Panc1 (cell line): Measurements from ENCODE around the gene PCNT. TPM values are rescaled to one million over a fixed set of nuclear protein-coding genes. Genes with fewer than 3 reads are reported as not detected.

Experiments
- ATAC-seq: fragments of 200-7000 bp; cut with Tn5 transposase; 2 replicates; pipeline ENCODE4 v1.9.1; 2020; ENCODE audit warnings: mild to moderate bottlenecking, moderate library complexity
- BruUV-seq: library from RNA; stranded (reverse); fragments of 400-500 nt; replicated peaks from 2 replicates; lab custom pipeline; 2021; lab: Mats Ljungman, UMichigan
- CTCF ChIA-PET: fragments of 300-600 bp; sonication (Branson Sonifier 250); formaldehyde crosslinking; loops from one replicate; lab custom pipeline; 2022; ENCODE audit warnings: antibody characterized with exemption; lab: Charles Lee
- POLR2A ChIA-PET: fragments of 300-600 bp; sonication (Branson Sonifier 250); formaldehyde crosslinking; loops from one replicate; lab custom pipeline; 2022; ENCODE audit warnings: antibody characterized with exemption; lab: Charles Lee
- DNase-seq: peaks from one replicate; pipeline ENCODE4 v3.0.0-alpha.2; 2010; ENCODE audit warnings: low read depth, low spot score
- H3K27ac ChIP-seq: 2 replicates; pipeline ENCODE4 v1.5.1; 2011; ENCODE audit warnings: mild to moderate bottlenecking, low read length, inconsistent platforms
- H3K27me3 ChIP-seq: fragments of 200-500 bp; sonication (Bioruptor generic); 2 replicates; pipeline ENCODE4 v1.6.0; 2014; ENCODE audit warnings: low read length, inconsistent platforms; ENCODE audit not compliant: control insufficient read depth, insufficient read depth
- H3K36me3 ChIP-seq: fragments of 200-500 bp; sonication (Bioruptor generic); 2 replicates; pipeline ENCODE4 v1.5.1; 2014; ENCODE audit warnings: inconsistent platforms, mild to moderate bottlenecking, low read length, moderate library complexity; ENCODE audit not compliant: control insufficient read depth, insufficient read depth
- H3K4me1 ChIP-seq: 2 replicates; pipeline ENCODE4 v1.5.1; 2011; ENCODE audit warnings: inconsistent platforms, mild to moderate bottlenecking, low read length, moderate library complexity; ENCODE audit not compliant: control insufficient read depth, insufficient read depth
- H3K4me3 ChIP-seq, 2 experiments: 2 replicates each; pipeline ENCODE4 v1.5.1; 2011 to 2012; ENCODE audit warnings: low read depth in 2 of 2, low read length in 2 of 2, mild to moderate bottlenecking in 2 of 2, inconsistent platforms in 1 of 2, moderate library complexity in 1 of 2
- H3K9me3 ChIP-seq: fragments of 200-500 bp; sonication (Bioruptor generic); 2 replicates; pipeline ENCODE4 v1.5.1; 2014; ENCODE audit warnings: low read depth, mild to moderate bottlenecking, inconsistent platforms, low read length, moderate library complexity; ENCODE audit not compliant: control insufficient read depth, insufficient read depth
- POLR2AphosphoS5 ChIP-seq: IDR thresholded peaks from 2 replicates; pipeline ENCODE4 v1.6.1; 2012; ENCODE audit warnings: mild to moderate bottlenecking, low read depth, low read length, moderate library complexity
- SIN3A ChIP-seq: IDR thresholded peaks from 2 replicates; pipeline ENCODE4 v1.6.1; 2012; ENCODE audit warnings: low read depth, mild to moderate bottlenecking, low read length, moderate library complexity, borderline replicate concordance; ENCODE audit not compliant: insufficient read depth
- TCF7L2 ChIP-seq: IDR thresholded peaks from 2 replicates; pipeline ENCODE4 v1.6.1; 2011; ENCODE audit warnings: mild to moderate bottlenecking, low read depth, low read length, inconsistent platforms
- in situ Hi-C: cut with HindIII; loops from 2 replicates; pipeline ENCODE4 v1.10.0; 2016; ENCODE audit warnings: low sequenced_read_pairs, low pct_unique_long_range_greater_than_20kb
- intact Hi-C: fragments of 100-400 bp; cut with micrococcal nuclease; formaldehyde crosslinking; loops from one replicate; pipeline ENCODE4 v1.10.0; 2022; ENCODE audit not compliant: unreplicated experiment
- total RNA-seq: library from RNA; stranded (reverse); gene quantifications from one replicate; pipeline ENCODE4 v1.2.1, GENCODE V29; 2021; ENCODE audit not compliant: unreplicated experiment
- TF ChIP-seq, protein P1 (sequence below): fragments of 450-650 bp; IDR thresholded peaks from 2 replicates; pipeline ENCODE4 v1.5.1; 2017; ENCODE audit warnings: mild to moderate bottlenecking
- TF ChIP-seq, protein P2 (sequence below), 2 experiments: IDR thresholded peaks; 2 replicates each; pipeline ENCODE4 v1.6.1; 2011 to 2012; ENCODE audit warnings: low read depth in 2 of 2, control low read depth in 1 of 2, low read length in 1 of 2, mild to moderate bottlenecking in 1 of 2, moderate library complexity in 1 of 2; ENCODE audit not compliant: insufficient read depth in 1 of 2

The PCNT gene
- total RNA-seq, 1 experiment from 2014 or later: 44.3 TPM

DNA sequence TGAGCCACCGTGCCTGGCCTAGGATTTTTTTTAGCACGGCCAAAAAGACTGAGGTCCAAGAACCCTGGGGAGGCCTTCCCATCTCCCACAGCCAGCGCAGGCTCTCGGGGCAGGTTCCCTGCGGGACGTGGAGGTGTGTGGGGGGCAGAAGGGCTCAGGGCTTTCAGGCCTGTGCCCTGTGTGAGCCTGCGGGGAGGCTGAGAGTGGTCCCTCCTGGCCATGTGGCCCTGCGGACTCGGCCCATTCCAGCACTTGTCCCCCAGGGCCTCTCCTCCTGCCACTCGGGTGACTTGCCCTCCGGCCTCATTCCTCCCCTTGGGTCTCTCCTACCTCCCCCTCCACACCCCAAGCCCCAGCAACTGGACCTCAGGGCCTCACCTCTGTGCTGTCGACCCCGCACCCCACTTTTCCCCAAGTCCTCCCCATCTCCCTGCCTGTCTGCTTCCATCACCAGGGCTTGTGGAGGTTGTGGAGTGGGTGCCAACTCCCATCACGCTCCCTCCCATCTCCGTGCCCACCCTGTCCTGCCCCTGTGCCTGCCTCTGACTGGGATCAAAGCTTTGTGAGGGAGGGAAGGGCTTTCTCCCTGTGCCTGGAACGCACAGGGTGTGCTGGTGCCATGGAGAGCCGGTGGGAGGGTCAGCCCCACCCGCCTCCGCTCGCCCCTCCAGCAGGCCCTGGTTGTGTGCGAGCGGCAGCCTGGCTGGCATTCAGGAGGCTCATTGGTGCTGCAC, 102.5 kb downstream of the PCNT start:
- POLR2A ChIA-PET: no interaction called here
- H3K27ac ChIP-seq: no peak overlapping the region
- H3K4me3 ChIP-seq: no peak overlapping the region
- in situ Hi-C loops (no loop called here), intact Hi-C loops (no loop called here)
- H3K9me3 ChIP-seq: no peaks in the 10 kb centered on the region
- H3K36me3 ChIP-seq: no peaks in the 10 kb centered on the region
- no peak for DNase-seq
- H3K4me1 ChIP-seq: no peaks in the 10 kb centered on the region
- CTCF ChIA-PET: no interaction called here
- no peaks in the 10 kb centered on the region for H3K27me3 ChIP-seq
- no peak for TF ChIP-seq POLR2AphosphoS5
- TF ChIP-seq, protein P1, sequence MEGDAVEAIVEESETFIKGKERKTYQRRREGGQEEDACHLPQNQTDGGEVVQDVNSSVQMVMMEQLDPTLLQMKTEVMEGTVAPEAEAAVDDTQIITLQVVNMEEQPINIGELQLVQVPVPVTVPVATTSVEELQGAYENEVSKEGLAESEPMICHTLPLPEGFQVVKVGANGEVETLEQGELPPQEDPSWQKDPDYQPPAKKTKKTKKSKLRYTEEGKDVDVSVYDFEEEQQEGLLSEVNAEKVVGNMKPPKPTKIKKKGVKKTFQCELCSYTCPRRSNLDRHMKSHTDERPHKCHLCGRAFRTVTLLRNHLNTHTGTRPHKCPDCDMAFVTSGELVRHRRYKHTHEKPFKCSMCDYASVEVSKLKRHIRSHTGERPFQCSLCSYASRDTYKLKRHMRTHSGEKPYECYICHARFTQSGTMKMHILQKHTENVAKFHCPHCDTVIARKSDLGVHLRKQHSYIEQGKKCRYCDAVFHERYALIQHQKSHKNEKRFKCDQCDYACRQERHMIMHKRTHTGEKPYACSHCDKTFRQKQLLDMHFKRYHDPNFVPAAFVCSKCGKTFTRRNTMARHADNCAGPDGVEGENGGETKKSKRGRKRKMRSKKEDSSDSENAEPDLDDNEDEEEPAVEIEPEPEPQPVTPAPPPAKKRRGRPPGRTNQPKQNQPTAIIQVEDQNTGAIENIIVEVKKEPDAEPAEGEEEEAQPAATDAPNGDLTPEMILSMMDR: no peak
- TF ChIP-seq, protein P2, sequence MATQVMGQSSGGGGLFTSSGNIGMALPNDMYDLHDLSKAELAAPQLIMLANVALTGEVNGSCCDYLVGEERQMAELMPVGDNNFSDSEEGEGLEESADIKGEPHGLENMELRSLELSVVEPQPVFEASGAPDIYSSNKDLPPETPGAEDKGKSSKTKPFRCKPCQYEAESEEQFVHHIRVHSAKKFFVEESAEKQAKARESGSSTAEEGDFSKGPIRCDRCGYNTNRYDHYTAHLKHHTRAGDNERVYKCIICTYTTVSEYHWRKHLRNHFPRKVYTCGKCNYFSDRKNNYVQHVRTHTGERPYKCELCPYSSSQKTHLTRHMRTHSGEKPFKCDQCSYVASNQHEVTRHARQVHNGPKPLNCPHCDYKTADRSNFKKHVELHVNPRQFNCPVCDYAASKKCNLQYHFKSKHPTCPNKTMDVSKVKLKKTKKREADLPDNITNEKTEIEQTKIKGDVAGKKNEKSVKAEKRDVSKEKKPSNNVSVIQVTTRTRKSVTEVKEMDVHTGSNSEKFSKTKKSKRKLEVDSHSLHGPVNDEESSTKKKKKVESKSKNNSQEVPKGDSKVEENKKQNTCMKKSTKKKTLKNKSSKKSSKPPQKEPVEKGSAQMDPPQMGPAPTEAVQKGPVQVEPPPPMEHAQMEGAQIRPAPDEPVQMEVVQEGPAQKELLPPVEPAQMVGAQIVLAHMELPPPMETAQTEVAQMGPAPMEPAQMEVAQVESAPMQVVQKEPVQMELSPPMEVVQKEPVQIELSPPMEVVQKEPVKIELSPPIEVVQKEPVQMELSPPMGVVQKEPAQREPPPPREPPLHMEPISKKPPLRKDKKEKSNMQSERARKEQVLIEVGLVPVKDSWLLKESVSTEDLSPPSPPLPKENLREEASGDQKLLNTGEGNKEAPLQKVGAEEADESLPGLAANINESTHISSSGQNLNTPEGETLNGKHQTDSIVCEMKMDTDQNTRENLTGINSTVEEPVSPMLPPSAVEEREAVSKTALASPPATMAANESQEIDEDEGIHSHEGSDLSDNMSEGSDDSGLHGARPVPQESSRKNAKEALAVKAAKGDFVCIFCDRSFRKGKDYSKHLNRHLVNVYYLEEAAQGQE (IDR thresholded peaks at IDR 0.05; ENCODE audit: insufficient read depth in 1 of 2, low read depth in 2 of 2, low read length in 1 of 2): no peak
- TF ChIP-seq SIN3A: no peak
- no peak for TF ChIP-seq TCF7L2
- no TSS peak for BruUV-seq
- ATAC-seq: no peak

DNA sequence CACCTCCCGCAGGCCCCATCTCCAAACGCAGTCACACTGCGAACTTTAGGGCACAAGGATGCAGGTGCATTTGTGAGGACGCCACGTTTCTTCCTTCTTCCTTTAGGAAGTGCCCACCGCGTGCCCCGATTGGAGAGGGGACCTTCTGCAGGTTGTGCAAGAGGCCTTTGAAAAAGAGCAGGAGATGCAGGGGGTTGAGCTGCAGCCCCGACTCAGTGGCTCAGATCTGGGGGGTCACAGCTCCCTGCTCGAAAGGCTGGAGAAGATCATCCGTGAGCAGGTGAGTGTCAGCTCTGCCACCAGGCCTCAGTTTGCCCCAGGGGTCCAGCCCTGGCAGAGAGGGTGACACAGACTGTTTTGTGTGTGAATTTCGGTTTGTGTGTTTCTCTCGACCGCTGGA, 103.6 kb downstream of the PCNT start:
- POLR2A ChIA-PET: no interaction called here

More for the DNA sequence above, 103.6 kb downstream of the PCNT start:
- H3K27me3 ChIP-seq: no peaks in the 10 kb centered on the region
- no peaks in the 10 kb centered on the region for H3K36me3 ChIP-seq
- TF ChIP-seq TCF7L2 (no peak), SIN3A (no peak), POLR2AphosphoS5 (no peak)
- TF ChIP-seq, protein P1: no peak
- TF ChIP-seq, protein P2 (IDR thresholded peaks at IDR 0.05; ENCODE audit: insufficient read depth in 1 of 2, low read depth in 2 of 2, low read length in 1 of 2): no peak
- CTCF ChIA-PET: no interaction called here
- H3K27ac ChIP-seq: no peak overlapping the region
- no peaks in the 10 kb centered on the region for H3K9me3 ChIP-seq
- H3K4me3 ChIP-seq: no peak overlapping the region
- no peak for DNase-seq
- no peak for ATAC-seq
- intact Hi-C loops (no loop called here), in situ Hi-C loops (no loop called here)
- H3K4me1 ChIP-seq: no peaks in the 10 kb centered on the region
- no TSS peak for BruUV-seq
